ENCODE measurements around the gene EN1.

The EN1 gene

GRCh38 chr2:118855451-118856279 is 8.2 kb upstream of the EN1 start:
- peak; percentile 54 to 55 for DNase-seq

- DNase-seq: no peak
Measured at GRCh38 chr2:118854507-118855345, 7.3 kb upstream of the EN1 start.

- no peak for DNase-seq
Measured at GRCh38 chr2:118853651-118854291, 6.3 kb upstream of the EN1 start.

- DNase-seq: no peak
Measured at GRCh38 chr2:118853129-118853640, 5.7 kb upstream of the EN1 start.

- DNase-seq: no peak
Measured at GRCh38 chr2:118852605-118853128, 5.2 kb upstream of the EN1 start.

GRCh38 chr2:118851650-118852049 is 4.2 kb upstream of the EN1 start:
- DNase-seq: no peak

- no peak for DNase-seq
Measured at GRCh38 chr2:118850901-118851415, 3.5 kb upstream of the EN1 start.

- no peak for DNase-seq
Measured at GRCh38 chr2:118850168-118850900, 2.9 kb upstream of the EN1 start.

- no peak for DNase-seq
Measured at GRCh38 chr2:118849226-118850167, 2.0 kb upstream of the EN1 start.

- no peak for DNase-seq
Measured at GRCh38 chr2:118848381-118849225, 1.2 kb upstream of the EN1 start.

- no peak for DNase-seq
Measured at GRCh38 chr2:118847762-118848172, 319 bp upstream of the EN1 start.

GRCh38 chr2:118846442-118846952 is 951 bp downstream of the EN1 start:
- DNase-seq: no peak

- no peak for DNase-seq
Measured at GRCh38 chr2:118845522-118846441, 1.7 kb downstream of the EN1 start.

- no peak for DNase-seq
Measured at GRCh38 chr2:118845005-118845521, 2.4 kb downstream of the EN1 start.

GRCh38 chr2:118844261-118845004 is 3.0 kb downstream of the EN1 start:
- DNase-seq: no peak

- DNase-seq: no peak
Measured at GRCh38 chr2:118843483-118844132, 3.8 kb downstream of the EN1 start.
